HepG2 (cell line): ENCODE results near the gene CORO7. TPM values are rescaled to one million over a fixed set of nuclear protein-coding genes. Genes with fewer than 3 reads are reported as not detected.
A peak's percentile ranks its signal among the peaks of the same experiment; 100 is the strongest.

Experiments used
- AGO1 ChIP-seq: fragments of 200-400 bp; formaldehyde crosslinking; IDR thresholded peaks from 2 replicates; pipeline ENCODE4 v1.6.1; 2017; ENCODE audit warnings: mild to moderate bottlenecking, low read depth, low read length, moderate library complexity; ENCODE audit not compliant: poor library complexity, severe bottlenecking
- RBFOX2 ChIP-seq: fragments of 200-400 bp; formaldehyde crosslinking; IDR thresholded peaks from 2 replicates; pipeline ENCODE4 v1.6.1; 2017; ENCODE audit warnings: low read depth, mild to moderate bottlenecking, low read length
- TCF7 ChIP-seq: sonication (generic); IDR thresholded peaks from 2 replicates; pipeline ENCODE4 v1.6.1; 2016; ENCODE audit warnings: antibody characterized with exemption, low read depth
- THAP8 ChIP-seq: sonication (generic); formaldehyde crosslinking; IDR thresholded peaks from 2 replicates; pipeline ENCODE4 v1.5.1; 2020; ENCODE audit warnings: missing genetic modification reagents, mild to moderate bottlenecking, borderline replicate concordance
- ZBTB33 ChIP-seq: sonication (generic); formaldehyde crosslinking; IDR thresholded peaks from 2 replicates; pipeline ENCODE4 v1.4.0; 2020; ENCODE audit warnings: missing genetic modification reagents
- ZNF260 ChIP-seq: sonication (generic); formaldehyde crosslinking; IDR thresholded peaks from 2 replicates; pipeline ENCODE4 v1.4.0; 2020; ENCODE audit warnings: missing genetic modification reagents, low read depth, mild to moderate bottlenecking, borderline replicate concordance
- polyA plus RNA-seq, 8 experiments: library from polyadenylated mRNA; depleted of rRNA in 3 of 8; stranded (reverse) in 7 of 8; unstranded in 1 of 8; fragments of >200 nt; fragmentation: Illumina TruSeq in 4 of 8; extraction: Trizol in 4 of 8; gene quantifications; 2 replicates each; pipeline versions ENCODE4 v1.2.1 to v1.2.3, GENCODE V29; 2011 to 2016; ENCODE audit warnings: low read depth in 4 of 8, missing spikeins in 1 of 8, mixed read lengths in 1 of 8; ENCODE audit not compliant: insufficient read depth in 1 of 8
- total RNA-seq, 5 experiments: library from RNA; depleted of rRNA; stranded (reverse); fragments of >200 nt; fragmentation: Illumina TruSeq; extraction: Trizol; gene quantifications; 2 replicates each; pipeline ENCODE4 v1.2.3, GENCODE V29; 2016; ENCODE audit warnings: low read depth in 1 of 5
- TF ChIP-seq, protein P1 (sequence below): sonication (generic); formaldehyde crosslinking; IDR thresholded peaks from 2 replicates; pipeline ENCODE4 v1.8.0; 2022; ENCODE audit warnings: missing genetic modification reagents, mild to moderate bottlenecking, borderline replicate concordance

Gene CORO7
- total and polyA plus RNA-seq, 2 of the 13 experiments (the other 11 are each of a cell fraction or from before 2014, with no cell fraction given), result 9.9 to 14.3 TPM

DNA sequence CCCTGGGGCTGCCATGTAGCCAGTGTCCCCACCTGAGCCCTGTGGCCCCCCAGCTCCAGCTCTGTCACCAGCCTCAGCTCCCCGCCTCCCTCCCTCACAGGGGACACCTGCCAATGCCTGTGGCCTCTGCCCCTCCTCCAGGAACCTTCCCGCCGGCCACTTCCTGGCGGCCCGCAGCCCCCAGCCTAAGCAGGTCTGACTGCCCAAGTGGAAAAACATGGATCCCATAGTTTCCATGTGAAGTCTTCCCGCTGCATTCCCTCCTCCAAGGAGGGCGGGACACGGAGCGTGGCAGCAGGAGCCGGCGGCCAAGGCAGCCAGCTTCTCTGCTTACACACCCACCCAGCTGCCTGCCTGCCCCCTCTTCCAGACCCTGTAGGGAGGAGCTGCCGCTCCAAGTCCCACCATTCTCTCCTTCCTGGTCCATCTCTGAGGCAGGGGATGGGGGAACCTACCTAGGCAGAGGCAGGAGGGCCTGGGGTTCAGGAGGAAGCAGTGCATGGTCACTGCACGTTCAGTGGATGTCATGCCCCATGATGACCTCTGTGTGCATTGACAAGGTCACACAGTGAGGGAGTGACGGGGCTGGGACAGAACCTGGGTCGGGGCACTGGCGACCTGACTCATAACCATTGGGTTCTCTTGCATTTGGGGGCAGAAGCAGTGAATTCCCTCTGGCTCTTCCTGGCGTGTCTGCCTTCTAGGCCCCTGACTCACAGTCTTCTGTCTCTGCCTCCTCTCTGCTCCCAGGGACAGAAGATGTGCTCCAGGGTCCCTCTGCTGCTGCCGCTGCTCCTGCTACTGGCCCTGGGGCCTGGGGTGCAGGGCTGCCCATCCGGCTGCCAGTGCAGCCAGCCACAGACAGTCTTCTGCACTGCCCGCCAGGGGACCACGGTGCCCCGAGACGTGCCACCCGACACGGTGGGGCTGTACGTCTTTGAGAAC, 36.0 kb downstream of the CORO7 start (continued):
- peak; percentile 91 for TF ChIP-seq ZBTB33 (CRISPR knock-in tag)
- TF ChIP-seq AGO1, result peak; percentile 64
- TF ChIP-seq ZNF260, result no peak
- TF ChIP-seq THAP8 (CRISPR knock-in tag), result no peak
- TF ChIP-seq, protein P1, sequence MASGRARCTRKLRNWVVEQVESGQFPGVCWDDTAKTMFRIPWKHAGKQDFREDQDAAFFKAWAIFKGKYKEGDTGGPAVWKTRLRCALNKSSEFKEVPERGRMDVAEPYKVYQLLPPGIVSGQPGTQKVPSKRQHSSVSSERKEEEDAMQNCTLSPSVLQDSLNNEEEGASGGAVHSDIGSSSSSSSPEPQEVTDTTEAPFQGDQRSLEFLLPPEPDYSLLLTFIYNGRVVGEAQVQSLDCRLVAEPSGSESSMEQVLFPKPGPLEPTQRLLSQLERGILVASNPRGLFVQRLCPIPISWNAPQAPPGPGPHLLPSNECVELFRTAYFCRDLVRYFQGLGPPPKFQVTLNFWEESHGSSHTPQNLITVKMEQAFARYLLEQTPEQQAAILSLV (CRISPR knock-in tag), result no peak
- TF ChIP-seq TCF7, result no peak
- 0 out of 2 replicates have a peak, but pooled peaks have one; percentile 19 for TF ChIP-seq RBFOX2
